Activated T-cell treated with anti-CD3 and anti-CD28 coated beads for 48 hours (primary cell): ENCODE measurements around the gene PPP1R1A.

ENCODE experiments used
- DNase-seq: peaks from one replicate; pipeline ENCODE4 v3.0.0-alpha.2; 2020; ENCODE audit warnings: low read depth

Gene PPP1R1A

GRCh38 chr12:54588110-54588889 is at the start of gene PPP1R1A:
Gene PPP1R1A (minus strand): TSS chr12:54588659. CDS start chr12:54588488, 171 bp downstream.
- no peak for DNase-seq

- DNase-seq, result no peak
Observed at GRCh38 chr12:54634795-54635194, 46.3 kb upstream of the PPP1R1A start, which contains the start of gene LACRT. Gene LACRT (minus strand): TSS chr12:54634895. CDS start chr12:54634841, 54 bp downstream.

GRCh38 chr12:54631988-54632728 is 43.7 kb upstream of the PPP1R1A start:
- no peak for DNase-seq

GRCh38 chr12:54631551-54631950 is 43.1 kb upstream of the PPP1R1A start:
- no peak for DNase-seq

- no peak for DNase-seq
Observed at GRCh38 chr12:54629925-54630324, 41.5 kb upstream of the PPP1R1A start.

GRCh38 chr12:54628186-54628846 is 39.9 kb upstream of the PPP1R1A start:
- DNase-seq, result no peak

- DNase-seq, result no peak
Observed at GRCh38 chr12:54627304-54627703, 38.8 kb upstream of the PPP1R1A start.

GRCh38 chr12:54625598-54625997 is 37.1 kb upstream of the PPP1R1A start:
- DNase-seq, result no peak

GRCh38 chr12:54624315-54625279 is 36.1 kb upstream of the PPP1R1A start:
- no peak for DNase-seq

GRCh38 chr12:54622463-54623183 is 34.2 kb upstream of the PPP1R1A start:
- DNase-seq, result no peak

GRCh38 chr12:54616933-54617680 is 28.6 kb upstream of the PPP1R1A start:
- DNase-seq, result no peak

- no peak for DNase-seq
Observed at GRCh38 chr12:54612225-54612750, 23.8 kb upstream of the PPP1R1A start.

- no peak for DNase-seq
Observed at GRCh38 chr12:54611715-54612149, 23.3 kb upstream of the PPP1R1A start.

- no peak for DNase-seq
Observed at GRCh38 chr12:54608769-54609168, 20.3 kb upstream of the PPP1R1A start.

- DNase-seq, result no peak
Observed at GRCh38 chr12:54608156-54608555, 19.7 kb upstream of the PPP1R1A start.

- no peak for DNase-seq
Observed at GRCh38 chr12:54606556-54606955, 18.1 kb upstream of the PPP1R1A start.

GRCh38 chr12:54605138-54605970 is 16.9 kb upstream of the PPP1R1A start:
- DNase-seq, result no peak

GRCh38 chr12:54604436-54604835 is 16.0 kb upstream of the PPP1R1A start:
- no peak for DNase-seq

- DNase-seq, result no peak
Observed at GRCh38 chr12:54603872-54604271, 15.4 kb upstream of the PPP1R1A start.
